HG03571 (cell line): ENCODE results near the gene DOCK2.

ENCODE experiments used
- ATAC-seq: cut with Tn5 transposase; IDR thresholded peaks from one replicate; pipeline ENCODE4 v1.9.1; 2021; ENCODE audit not compliant: unreplicated experiment

Gene DOCK2

GRCh38 chr5:170109059-170110031 lies 472.3 kb downstream of the DOCK2 start:
- ATAC-seq, result no peak

GRCh38 chr5:170110403-170111087 lies 473.5 kb downstream of the DOCK2 start:
- ATAC-seq, result no peak

GRCh38 chr5:170111088-170111785 lies 474.2 kb downstream of the DOCK2 start:
- no peak for ATAC-seq

GRCh38 chr5:170112876-170113521 lies 475.9 kb downstream of the DOCK2 start:
- ATAC-seq, result no peak

- ATAC-seq, result no peak
Measured at GRCh38 chr5:170113522-170113900, 476.4 kb downstream of the DOCK2 start.

GRCh38 chr5:170114271-170114670 lies 477.2 kb downstream of the DOCK2 start:
- ATAC-seq, result no peak

GRCh38 chr5:170115925-170116324 lies 478.9 kb downstream of the DOCK2 start:
- ATAC-seq, result no peak

- ATAC-seq, result no peak
Measured at GRCh38 chr5:170117736-170118135, 480.7 kb downstream of the DOCK2 start.

GRCh38 chr5:170120576-170120975 lies 483.5 kb downstream of the DOCK2 start:
- ATAC-seq, result no peak

GRCh38 chr5:170121321-170121720 lies 484.2 kb downstream of the DOCK2 start:
- ATAC-seq, result no peak

GRCh38 chr5:170126061-170126460 lies 489.0 kb downstream of the DOCK2 start:
- ATAC-seq, result no peak

GRCh38 chr5:170126626-170127025 lies 489.6 kb downstream of the DOCK2 start:
- ATAC-seq, result no peak

- no peak for ATAC-seq
Measured at GRCh38 chr5:170131235-170131634, 494.2 kb downstream of the DOCK2 start.

GRCh38 chr5:170132269-170132975 lies 495.3 kb downstream of the DOCK2 start:
- no peak for ATAC-seq
